Measurements from ENCODE around the gene ATG14.
A peak's percentile ranks its signal among the peaks of the same experiment; 100 is the strongest.
"Not testable (repeated sequence)": the region's sequence is repeated elsewhere in the genome, so short reads cannot be mapped to it uniquely, and the experiment has no call there.

Gene ATG14

GRCh38 chr14:55411426-55412389 lies at the start of gene ATG14:
Gene ATG14, minus strand, starts transcription at chr14:55411830. Its CDS starts 8 bp downstream, at chr14:55411822.
- peak; percentile 94 for DNase-seq

- peak; percentile 27 for DNase-seq
Observed at GRCh38 chr14:55458800-55459515, 47.3 kb upstream of the ATG14 start.

- no peak for DNase-seq
Observed at GRCh38 chr14:55457496-55457895, 45.9 kb upstream of the ATG14 start.

GRCh38 chr14:55456411-55456810 lies 44.8 kb upstream of the ATG14 start:
- not testable (repeated sequence) for DNase-seq

GRCh38 chr14:55454264-55455002 lies 42.8 kb upstream of the ATG14 start:
- peak; percentile 82 for DNase-seq

- DNase-seq = no peak
Observed at GRCh38 chr14:55451950-55452349, 40.3 kb upstream of the ATG14 start.

- DNase-seq = peak; percentile 16
Observed at GRCh38 chr14:55451398-55451797, 39.8 kb upstream of the ATG14 start.

- DNase-seq = no peak
Observed at GRCh38 chr14:55450987-55451386, 39.4 kb upstream of the ATG14 start.

- no peak for DNase-seq
Observed at GRCh38 chr14:55450539-55450938, 38.9 kb upstream of the ATG14 start.

GRCh38 chr14:55450124-55450523 lies 38.5 kb upstream of the ATG14 start:
- peak; percentile 54 for DNase-seq

- no peak for DNase-seq
Observed at GRCh38 chr14:55449116-55449515, 37.5 kb upstream of the ATG14 start.

GRCh38 chr14:55448141-55448614 lies 36.5 kb upstream of the ATG14 start:
- no peak for DNase-seq

- no peak for DNase-seq
Observed at GRCh38 chr14:55446833-55447232, 35.2 kb upstream of the ATG14 start.

GRCh38 chr14:55446127-55446736 lies 34.6 kb upstream of the ATG14 start:
- DNase-seq = peak; percentile 89

GRCh38 chr14:55441286-55441685 lies 29.7 kb upstream of the ATG14 start:
- no peak for DNase-seq

- DNase-seq = peak; percentile 19
Observed at GRCh38 chr14:55440385-55440784, 28.8 kb upstream of the ATG14 start, which contains the start of gene TBPL2. Gene TBPL2, minus strand, starts transcription at chr14:55440616. Its CDS starts 167 bp downstream, at chr14:55440449.

GRCh38 chr14:55438066-55438683 lies 26.5 kb upstream of the ATG14 start:
- peak; percentile 87 for DNase-seq

GRCh38 chr14:55436931-55437330 lies 25.3 kb upstream of the ATG14 start:
- DNase-seq = no peak

- no peak for DNase-seq
Observed at GRCh38 chr14:55436519-55436918, 24.9 kb upstream of the ATG14 start.

GRCh38 chr14:55434805-55435174 lies 23.2 kb upstream of the ATG14 start:
- DNase-seq = no peak

- peak; percentile 33 for DNase-seq
Observed at GRCh38 chr14:55433880-55434804, 22.5 kb upstream of the ATG14 start.
